ENCODE results near the gene MID2. TPM values are rescaled to one million over a fixed set of nuclear protein-coding genes. Genes with fewer than 3 reads are reported as not detected.
"Not testable (repeated sequence)": the region's sequence is repeated elsewhere in the genome, so short reads cannot be mapped to it uniquely, and the experiment has no call there.

Gene MID2
- polyA plus RNA-seq, 1 donor (not counting 4 experiments of a cell fraction or from before 2014, with no cell fraction given) = 8.9 TPM

GRCh38 chrX:107856289-107856688, 30.6 kb downstream of the MID2 start:
- DNase-seq (ENCODE audit: low read depth, low spot score) (no peak), FAIRE-seq (no peak)
- H3K27me3 ChIP-seq (ENCODE audit: control insufficient read depth, extremely low read depth, insufficient read depth, low read length) = peaks cover 3% of the 10 kb centered on the region
- H3K4me3 ChIP-seq (ENCODE audit: control insufficient read depth in 2 of 3, extremely low read depth in 1 of 3, insufficient read depth in 2 of 3, low read depth in 1 of 3, low read length in 3 of 3) = no peak overlapping the region
- no peaks in the 10 kb centered on the region for H3K4me1 ChIP-seq (ENCODE audit: control insufficient read depth, extremely low read depth, insufficient read depth, low read length)
- no peaks in the 10 kb centered on the region for H3K9me1 ChIP-seq (ENCODE audit: control insufficient read depth, extremely low read depth, insufficient read depth, low read length)
- no peaks in the 10 kb centered on the region for H3K36me3 ChIP-seq (ENCODE audit: control insufficient read depth in 2 of 2, extremely low read depth in 1 of 2, insufficient read depth in 2 of 2, low read length in 2 of 2)
- no peak overlapping the region for H3K9ac ChIP-seq (ENCODE audit: control insufficient read depth, extremely low read depth, insufficient read depth, low read length)
- H2AFZ ChIP-seq (ENCODE audit: control insufficient read depth, low read length) = no peak overlapping the region
- H3K27ac ChIP-seq (ENCODE audit: control insufficient read depth, insufficient read depth, low read length) = no peak overlapping the region
- H4K20me1 ChIP-seq (ENCODE audit: control insufficient read depth, extremely low read depth, insufficient read depth, low read length) = no peaks in the 10 kb centered on the region
- no peaks in the 10 kb centered on the region for H3K9me3 ChIP-seq (ENCODE audit: control insufficient read depth, low read depth, low read length)
- no peak for TF ChIP-seq EZH2 (IDR thresholded peaks at IDR 0.05; ENCODE audit: low read length)
- TF ChIP-seq CTCF (optimal IDR thresholded peaks at IDR 0.05 in 1 of 3, IDR thresholded peaks at IDR 0.05 in 1 of 3, conservative IDR thresholded peaks at IDR 0.05 in 1 of 3; ENCODE audit: extremely low read depth in 1 of 3, insufficient read depth in 2 of 3, low read length in 3 of 3) = no peak
- no peak overlapping the region for H3K4me2 ChIP-seq (ENCODE audit: control insufficient read depth, extremely low read depth, insufficient read depth, low read depth, low read length)
- no peaks in the 10 kb centered on the region for H3K79me2 ChIP-seq (ENCODE audit: control insufficient read depth, insufficient read depth, low read length)
- dilution Hi-C loops (cut with MboI; ENCODE audit: extremely low pct_ligation_motif_present, low sequenced_read_pairs) = no loop called here

GRCh38 chrX:107857041-107857440, 31.4 kb downstream of the MID2 start:
- H3K27me3 ChIP-seq (ENCODE audit: control insufficient read depth, extremely low read depth, insufficient read depth, low read length); FAIRE-seq; H2AFZ ChIP-seq (ENCODE audit: control insufficient read depth, low read length); H3K79me2 ChIP-seq (ENCODE audit: control insufficient read depth, insufficient read depth, low read length); H4K20me1 ChIP-seq (ENCODE audit: control insufficient read depth, extremely low read depth, insufficient read depth, low read length); H3K27ac ChIP-seq (ENCODE audit: control insufficient read depth, insufficient read depth, low read length); H3K9me1 ChIP-seq (ENCODE audit: control insufficient read depth, extremely low read depth, insufficient read depth, low read length); H3K9me3 ChIP-seq (ENCODE audit: control insufficient read depth, low read depth, low read length); H3K36me3 ChIP-seq (ENCODE audit: control insufficient read depth in 2 of 2, extremely low read depth in 1 of 2, insufficient read depth in 2 of 2, low read length in 2 of 2); dilution Hi-C loops (cut with MboI; ENCODE audit: extremely low pct_ligation_motif_present, low sequenced_read_pairs); H3K4me3 ChIP-seq (ENCODE audit: control insufficient read depth in 2 of 3, extremely low read depth in 1 of 3, insufficient read depth in 2 of 3, low read depth in 1 of 3, low read length in 3 of 3); DNase-seq (ENCODE audit: low read depth, low spot score); H3K4me2 ChIP-seq (ENCODE audit: control insufficient read depth, extremely low read depth, insufficient read depth, low read depth, low read length); H3K9ac ChIP-seq (ENCODE audit: control insufficient read depth, extremely low read depth, insufficient read depth, low read length); H3K4me1 ChIP-seq (ENCODE audit: control insufficient read depth, extremely low read depth, insufficient read depth, low read length): not testable (repeated sequence)

- no peak overlapping the region for H3K27ac ChIP-seq (ENCODE audit: control insufficient read depth, insufficient read depth, low read length)
- H4K20me1 ChIP-seq (ENCODE audit: control insufficient read depth, extremely low read depth, insufficient read depth, low read length) = no peaks in the 10 kb centered on the region
- H3K4me1 ChIP-seq (ENCODE audit: control insufficient read depth, extremely low read depth, insufficient read depth, low read length) = no peaks in the 10 kb centered on the region
- no peak overlapping the region for H3K9ac ChIP-seq (ENCODE audit: control insufficient read depth, extremely low read depth, insufficient read depth, low read length)
- dilution Hi-C loops (cut with MboI; ENCODE audit: extremely low pct_ligation_motif_present, low sequenced_read_pairs) = no loop called here
- no peaks in the 10 kb centered on the region for H3K36me3 ChIP-seq (ENCODE audit: control insufficient read depth in 2 of 2, extremely low read depth in 1 of 2, insufficient read depth in 2 of 2, low read length in 2 of 2)
- FAIRE-seq (no peak), DNase-seq (ENCODE audit: low read depth, low spot score) (no peak)
- TF ChIP-seq EZH2 (IDR thresholded peaks at IDR 0.05; ENCODE audit: low read length) (no peak), CTCF (optimal IDR thresholded peaks at IDR 0.05 in 1 of 3, IDR thresholded peaks at IDR 0.05 in 1 of 3, conservative IDR thresholded peaks at IDR 0.05 in 1 of 3; ENCODE audit: extremely low read depth in 1 of 3, insufficient read depth in 2 of 3, low read length in 3 of 3) (no peak)
- H3K4me2 ChIP-seq (ENCODE audit: control insufficient read depth, extremely low read depth, insufficient read depth, low read depth, low read length) = no peak overlapping the region
- no peak overlapping the region for H3K4me3 ChIP-seq (ENCODE audit: control insufficient read depth in 2 of 3, extremely low read depth in 1 of 3, insufficient read depth in 2 of 3, low read depth in 1 of 3, low read length in 3 of 3)
- H3K27me3 ChIP-seq (ENCODE audit: control insufficient read depth, extremely low read depth, insufficient read depth, low read length) = peaks cover 3% of the 10 kb centered on the region
- no peaks in the 10 kb centered on the region for H3K79me2 ChIP-seq (ENCODE audit: control insufficient read depth, insufficient read depth, low read length)
- no peaks in the 10 kb centered on the region for H3K9me1 ChIP-seq (ENCODE audit: control insufficient read depth, extremely low read depth, insufficient read depth, low read length)
- H2AFZ ChIP-seq (ENCODE audit: control insufficient read depth, low read length) = no peak overlapping the region
- no peaks in the 10 kb centered on the region for H3K9me3 ChIP-seq (ENCODE audit: control insufficient read depth, low read depth, low read length)
These were observed 32.2 kb downstream of the MID2 start for GRCh38 chrX:107857837-107858236.

Data from keratinocyte (primary cell).